GM10266 (cell line): ENCODE results near the gene GRK5.

Experiments used
- DNase-seq: peaks from one replicate; pipeline ENCODE4 v3.0.0; 2012; ENCODE audit errors: extremely low spot score
- TF ChIP-seq, protein P1 (sequence below): IDR thresholded peaks from 2 replicates; pipeline ENCODE4 v1.5.1; 2012; ENCODE audit warnings: mild to moderate bottlenecking, low read depth; ENCODE audit not compliant: control insufficient read depth, insufficient read depth; ENCODE audit errors: missing control alignments

The GRK5 gene

DNA sequence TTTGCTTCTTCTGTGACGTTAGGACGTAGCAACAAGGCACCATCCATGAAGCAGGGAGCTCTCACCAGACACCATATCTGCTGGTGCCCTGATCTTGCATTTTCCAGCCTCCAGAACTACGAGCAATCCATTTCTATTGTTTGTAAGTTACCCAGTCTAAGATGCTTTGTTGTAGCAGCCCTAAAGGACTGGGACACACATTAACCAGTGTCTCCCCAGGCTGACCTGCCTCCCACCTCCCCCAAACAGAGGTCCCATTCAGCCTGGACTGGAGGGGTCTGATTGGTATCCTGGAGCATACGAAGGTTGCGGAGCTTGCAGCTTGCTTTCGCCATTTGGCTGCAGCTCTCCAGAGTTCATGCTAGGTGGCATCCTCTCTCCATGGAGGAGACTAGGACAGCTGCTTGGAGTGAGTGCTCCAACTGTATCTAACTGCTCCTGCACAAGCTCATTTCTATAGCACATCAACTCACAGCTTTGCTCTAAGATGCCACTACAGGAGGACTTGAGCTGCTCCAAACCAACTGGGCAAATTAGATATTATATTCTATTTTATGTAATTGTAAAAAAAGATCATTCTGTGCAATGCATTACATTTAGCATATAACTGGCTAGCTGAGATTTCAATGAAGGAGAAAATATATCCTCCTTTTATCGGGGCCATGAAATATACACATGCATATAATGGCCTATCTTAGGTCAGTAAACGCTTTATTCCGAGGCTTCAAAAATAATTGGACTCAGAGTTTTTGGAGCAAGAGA is 8.0 kb upstream of the GRK5 start:
- DNase-seq = peak; percentile 66
- TF ChIP-seq, protein P1, sequence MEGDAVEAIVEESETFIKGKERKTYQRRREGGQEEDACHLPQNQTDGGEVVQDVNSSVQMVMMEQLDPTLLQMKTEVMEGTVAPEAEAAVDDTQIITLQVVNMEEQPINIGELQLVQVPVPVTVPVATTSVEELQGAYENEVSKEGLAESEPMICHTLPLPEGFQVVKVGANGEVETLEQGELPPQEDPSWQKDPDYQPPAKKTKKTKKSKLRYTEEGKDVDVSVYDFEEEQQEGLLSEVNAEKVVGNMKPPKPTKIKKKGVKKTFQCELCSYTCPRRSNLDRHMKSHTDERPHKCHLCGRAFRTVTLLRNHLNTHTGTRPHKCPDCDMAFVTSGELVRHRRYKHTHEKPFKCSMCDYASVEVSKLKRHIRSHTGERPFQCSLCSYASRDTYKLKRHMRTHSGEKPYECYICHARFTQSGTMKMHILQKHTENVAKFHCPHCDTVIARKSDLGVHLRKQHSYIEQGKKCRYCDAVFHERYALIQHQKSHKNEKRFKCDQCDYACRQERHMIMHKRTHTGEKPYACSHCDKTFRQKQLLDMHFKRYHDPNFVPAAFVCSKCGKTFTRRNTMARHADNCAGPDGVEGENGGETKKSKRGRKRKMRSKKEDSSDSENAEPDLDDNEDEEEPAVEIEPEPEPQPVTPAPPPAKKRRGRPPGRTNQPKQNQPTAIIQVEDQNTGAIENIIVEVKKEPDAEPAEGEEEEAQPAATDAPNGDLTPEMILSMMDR = peak; percentile 86

DNA sequence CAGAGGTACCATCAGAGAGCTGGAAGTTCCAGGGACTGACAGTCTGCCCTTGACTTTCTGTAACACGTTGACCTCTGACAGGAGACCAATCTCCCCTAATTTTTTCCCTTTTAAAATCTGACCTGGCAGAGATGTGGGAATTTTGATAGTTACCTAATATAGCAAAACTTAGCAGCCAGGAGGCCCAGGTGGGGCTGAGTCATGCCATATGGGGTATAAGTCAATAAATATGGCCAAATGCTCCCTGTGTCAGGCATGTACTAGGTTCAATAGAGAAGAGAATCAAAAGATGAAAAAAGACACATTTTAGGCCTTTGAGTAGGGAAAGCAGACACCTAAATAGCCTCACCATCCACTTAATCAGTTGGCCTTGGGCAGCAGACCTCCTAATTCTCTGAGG is 6.1 kb upstream of the GRK5 start:
- TF ChIP-seq, protein P1 = no peak

DNA sequence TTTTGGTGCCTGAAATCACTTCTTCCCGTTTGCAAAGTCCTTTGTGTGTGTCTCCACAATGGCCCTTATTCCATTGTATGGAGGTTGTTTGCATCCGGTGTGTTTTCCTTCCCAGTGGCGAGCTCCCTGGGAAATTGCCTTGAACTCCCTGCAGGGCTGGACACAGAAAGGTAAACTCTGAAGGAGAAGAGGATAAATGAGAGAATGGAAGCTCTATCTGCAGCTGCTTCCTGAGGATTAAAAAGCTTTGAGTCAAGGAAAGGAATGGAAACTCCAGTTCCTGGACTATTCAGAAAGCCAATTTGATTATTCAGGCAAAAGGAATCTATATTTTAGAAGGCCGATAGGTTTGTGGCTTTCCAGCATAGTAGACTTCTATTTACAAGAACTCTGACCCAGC is 4.4 kb upstream of the GRK5 start:
- TF ChIP-seq, protein P1 = no peak
- DNase-seq = no peak

More for the DNA sequence above, 6.1 kb upstream of the GRK5 start:
- no peak for DNase-seq

DNA sequence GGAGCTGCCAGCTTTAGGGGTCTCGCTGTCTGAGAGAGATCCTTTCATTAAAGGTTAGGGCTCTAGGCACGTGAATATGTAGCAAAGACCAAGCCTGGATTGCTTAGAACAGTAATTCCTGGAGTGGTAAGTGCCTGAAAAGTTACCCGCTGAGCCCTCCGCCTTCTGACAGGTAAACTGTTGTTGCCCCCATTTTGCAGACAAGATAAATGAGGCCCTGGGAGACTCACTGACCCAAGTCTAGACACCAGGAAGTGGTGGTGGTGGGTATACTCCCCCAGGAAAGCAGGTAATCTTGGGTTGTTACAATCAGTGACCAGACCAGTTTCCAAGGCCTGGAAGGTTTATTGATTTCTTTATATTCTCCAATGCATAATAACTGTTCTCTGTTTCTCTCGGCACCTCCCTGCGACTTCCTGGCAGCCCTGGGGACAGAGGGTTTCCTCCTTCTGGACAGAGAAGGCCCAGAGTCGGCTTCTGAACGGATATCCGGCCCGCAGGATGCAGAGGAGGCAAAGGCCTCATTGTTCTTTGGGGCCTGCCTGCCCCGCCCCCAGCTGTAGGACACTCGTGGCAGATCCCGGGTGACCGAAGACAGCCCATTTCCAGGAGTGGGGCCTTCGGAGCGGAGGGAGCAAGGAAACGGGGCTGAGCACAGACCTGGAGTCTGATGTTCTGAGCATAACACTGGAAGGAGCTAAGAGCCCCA is 1.3 kb upstream of the GRK5 start:
- DNase-seq = peak; percentile 75

DNA sequence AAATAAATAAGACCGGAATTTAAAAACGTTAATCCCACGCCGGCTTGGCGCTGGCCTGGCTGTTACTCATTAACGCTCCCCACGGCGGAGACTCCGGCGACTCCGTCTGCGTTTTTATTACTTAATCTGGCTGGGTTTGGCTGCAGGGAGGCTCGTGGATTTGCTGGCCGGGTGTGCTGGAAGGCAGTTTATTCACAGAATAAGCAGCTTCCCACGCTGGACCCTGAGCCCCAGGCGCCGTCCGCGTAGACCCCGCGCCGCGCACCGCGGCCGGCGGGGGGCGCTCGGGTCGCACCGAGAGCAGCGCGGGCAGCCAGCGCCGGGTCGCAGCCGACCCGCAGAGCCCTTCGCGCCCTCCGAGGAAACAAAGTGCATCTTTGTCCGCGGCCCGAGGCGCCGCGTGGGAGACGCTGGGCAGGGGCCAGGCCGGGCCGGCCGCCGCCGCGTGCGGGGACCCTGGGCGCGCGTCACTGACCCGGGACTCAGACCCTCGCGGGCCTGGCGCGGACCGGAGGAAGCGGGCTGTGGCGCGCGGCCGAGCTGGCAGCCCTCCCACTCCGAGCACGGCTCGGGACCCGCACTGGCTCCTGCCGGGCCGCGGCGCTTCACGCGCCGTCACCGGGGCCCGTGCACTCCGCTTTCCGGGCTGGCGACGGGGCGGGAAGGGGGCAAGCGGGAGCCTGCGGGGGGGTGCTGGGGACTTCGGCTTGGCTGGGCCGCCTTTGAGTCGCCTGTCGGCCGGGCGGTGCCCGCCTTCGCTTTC is 587 bp upstream of the GRK5 start:
- TF ChIP-seq, protein P1 = peak; percentile 90
- DNase-seq = peak; percentile 87

More for the DNA sequence above, 1.3 kb upstream of the GRK5 start:
- TF ChIP-seq, protein P1 = no peak

DNA sequence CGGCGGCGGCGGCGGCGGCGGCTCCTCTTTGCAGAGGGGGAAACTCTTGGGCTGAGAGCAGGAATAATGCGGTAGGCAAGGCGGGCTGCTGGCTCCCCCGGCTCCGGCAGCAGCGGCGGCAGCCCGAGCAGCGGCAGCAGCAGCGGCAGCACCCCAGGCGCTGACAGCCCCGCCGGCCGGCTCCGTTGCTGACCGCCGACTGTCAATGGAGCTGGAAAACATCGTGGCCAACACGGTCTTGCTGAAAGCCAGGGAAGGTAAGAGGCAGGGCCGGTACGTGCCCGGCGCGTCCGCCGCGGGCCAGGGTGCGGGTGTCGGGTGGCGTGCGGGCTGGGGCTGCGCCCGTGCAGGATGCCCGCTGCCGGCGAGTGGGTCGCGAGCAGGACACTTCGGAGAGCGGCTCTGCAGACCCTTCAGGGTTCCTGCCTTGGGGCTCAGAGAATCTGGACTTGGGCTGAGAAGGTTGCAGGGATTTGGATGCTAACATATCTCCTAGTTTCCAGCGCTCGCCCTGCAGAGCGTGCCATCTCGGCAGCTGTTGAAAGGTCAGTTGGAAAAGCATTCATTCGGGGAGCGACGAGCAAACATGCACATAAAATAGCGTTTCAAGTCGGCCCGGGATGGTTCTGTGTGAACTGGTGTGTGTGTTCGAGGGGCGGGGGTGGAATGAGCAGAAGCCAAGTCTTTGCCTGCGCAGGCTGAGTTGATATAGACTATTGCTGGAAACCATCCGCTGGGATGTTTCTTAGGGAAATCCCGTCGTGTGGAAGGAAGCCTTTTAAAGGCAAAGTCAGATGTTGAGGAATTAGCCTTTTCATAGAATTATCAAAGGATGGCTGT is 562 bp downstream of the GRK5 start:
- TF ChIP-seq, protein P1 = no peak
- no peak for DNase-seq
